Ammon's horn (tissue), 1 donor: ENCODE results near the gene GPHN.

Experiments
- DNase-seq: peaks from one replicate; pipeline ENCODE4 v3.0.0-alpha.2; 2016; ENCODE audit warnings: low spot score

The GPHN gene

GRCh38 chr14:66959437-66960050 lies 451.6 kb downstream of the GPHN start:
- no peak for DNase-seq

- no peak for DNase-seq
These were observed 457.9 kb downstream of the GPHN start for GRCh38 chr14:66965831-66966230.

- DNase-seq, result no peak
These were observed 464.5 kb downstream of the GPHN start for GRCh38 chr14:66972469-66972868.

GRCh38 chr14:66974397-66975025 lies 466.6 kb downstream of the GPHN start:
- DNase-seq, result no peak

- DNase-seq, result no peak
These were observed 467.3 kb downstream of the GPHN start for GRCh38 chr14:66975251-66975650.

- no peak for DNase-seq
These were observed 471.4 kb downstream of the GPHN start for GRCh38 chr14:66979101-66979974.

GRCh38 chr14:66982247-66982646 lies 474.3 kb downstream of the GPHN start:
- DNase-seq, result no peak

GRCh38 chr14:66992776-66993175 lies 484.8 kb downstream of the GPHN start:
- DNase-seq, result no peak

GRCh38 chr14:66993512-66993911 lies 485.6 kb downstream of the GPHN start:
- DNase-seq, result no peak

- no peak for DNase-seq
These were observed 490.1 kb downstream of the GPHN start for GRCh38 chr14:66998013-66998412.

GRCh38 chr14:66999978-67000377 lies 492.0 kb downstream of the GPHN start:
- DNase-seq, result no peak

GRCh38 chr14:67002994-67003753 lies 495.2 kb downstream of the GPHN start:
- no peak for DNase-seq

GRCh38 chr14:67004521-67004920 lies 496.6 kb downstream of the GPHN start:
- no peak for DNase-seq

- no peak for DNase-seq
These were observed 502.7 kb downstream of the GPHN start for GRCh38 chr14:67010602-67011001.

GRCh38 chr14:67016856-67017255 lies 508.9 kb downstream of the GPHN start:
- DNase-seq, result no peak

- DNase-seq, result no peak
These were observed 510.8 kb downstream of the GPHN start for GRCh38 chr14:67018720-67019119.

GRCh38 chr14:67019796-67020195 lies 511.8 kb downstream of the GPHN start:
- DNase-seq, result no peak

- no peak for DNase-seq
These were observed 524.2 kb downstream of the GPHN start for GRCh38 chr14:67031920-67032774.

GRCh38 chr14:67045440-67045839 lies 537.5 kb downstream of the GPHN start:
- no peak for DNase-seq

- DNase-seq, result peak; percentile 4
These were observed 542.9 kb downstream of the GPHN start for GRCh38 chr14:67050896-67051295.

GRCh38 chr14:67056684-67057083 lies 548.7 kb downstream of the GPHN start:
- no peak for DNase-seq
